Keratinocyte (primary cell): Measurements from ENCODE around the gene CEBPZOS.

ENCODE experiments used
- EZH2 ChIP-seq: IDR thresholded peaks from one replicate; pipeline ENCODE4 v1.6.1; 2012; ENCODE audit warnings: inconsistent platforms, mild to moderate bottlenecking, low read length, moderate library complexity
- TF ChIP-seq, protein P1 (sequence below), 3 experiments: IDR thresholded peaks in 1 of 3; conservative IDR thresholded peaks in 1 of 3; optimal IDR thresholded peaks in 1 of 3; 2 replicates in 2 of 3; 3 replicates in 1 of 3; pipeline versions ENCODE3 to v1.5.1; 2011; ENCODE audit warnings: low read length in 3 of 3, mild to moderate bottlenecking in 3 of 3, moderate library complexity in 2 of 3, control low read depth in 1 of 3, inconsistent platforms in 1 of 3; ENCODE audit not compliant: insufficient read depth in 2 of 3; ENCODE audit errors: extremely low read depth in 1 of 3

DNA sequence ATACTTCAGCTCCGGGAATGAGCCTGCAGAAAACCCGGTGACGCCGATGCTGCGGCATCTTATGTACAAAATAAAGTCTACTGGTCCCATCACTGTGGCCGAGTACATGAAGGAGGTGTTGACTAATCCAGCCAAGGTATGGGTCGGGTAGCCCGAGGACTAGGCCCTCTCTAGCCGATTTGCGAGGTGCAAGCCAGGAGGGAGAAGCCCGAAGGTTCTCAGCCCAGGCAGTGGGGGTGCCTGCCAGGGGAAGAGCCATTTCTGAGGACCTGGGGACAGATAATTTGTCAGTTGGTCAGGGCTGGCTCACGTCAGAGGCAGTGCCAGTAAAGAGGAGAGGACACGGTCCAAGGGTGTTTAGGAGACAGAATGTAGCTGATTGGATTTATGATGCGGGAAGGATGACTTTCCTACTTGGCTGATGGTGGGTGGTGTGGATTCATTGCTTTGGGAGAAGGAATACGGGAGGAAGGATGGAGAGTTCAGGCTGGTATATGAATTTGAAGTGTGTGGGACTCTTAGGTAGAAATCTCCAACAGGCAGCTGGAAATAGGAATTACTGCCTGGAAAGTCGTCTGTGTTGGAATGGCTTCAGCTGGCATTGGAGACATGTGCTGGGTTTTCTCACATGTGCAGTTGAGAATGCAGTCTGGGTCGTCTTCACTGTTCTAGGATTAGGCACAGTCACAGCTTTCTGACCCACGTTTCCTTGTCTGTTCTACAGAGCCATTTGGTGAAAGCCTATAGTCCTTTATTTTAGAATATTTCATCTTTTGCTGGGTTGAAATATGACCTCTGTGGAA, 36.0 kb downstream of the CEBPZOS start:
- TF ChIP-seq, protein P1, sequence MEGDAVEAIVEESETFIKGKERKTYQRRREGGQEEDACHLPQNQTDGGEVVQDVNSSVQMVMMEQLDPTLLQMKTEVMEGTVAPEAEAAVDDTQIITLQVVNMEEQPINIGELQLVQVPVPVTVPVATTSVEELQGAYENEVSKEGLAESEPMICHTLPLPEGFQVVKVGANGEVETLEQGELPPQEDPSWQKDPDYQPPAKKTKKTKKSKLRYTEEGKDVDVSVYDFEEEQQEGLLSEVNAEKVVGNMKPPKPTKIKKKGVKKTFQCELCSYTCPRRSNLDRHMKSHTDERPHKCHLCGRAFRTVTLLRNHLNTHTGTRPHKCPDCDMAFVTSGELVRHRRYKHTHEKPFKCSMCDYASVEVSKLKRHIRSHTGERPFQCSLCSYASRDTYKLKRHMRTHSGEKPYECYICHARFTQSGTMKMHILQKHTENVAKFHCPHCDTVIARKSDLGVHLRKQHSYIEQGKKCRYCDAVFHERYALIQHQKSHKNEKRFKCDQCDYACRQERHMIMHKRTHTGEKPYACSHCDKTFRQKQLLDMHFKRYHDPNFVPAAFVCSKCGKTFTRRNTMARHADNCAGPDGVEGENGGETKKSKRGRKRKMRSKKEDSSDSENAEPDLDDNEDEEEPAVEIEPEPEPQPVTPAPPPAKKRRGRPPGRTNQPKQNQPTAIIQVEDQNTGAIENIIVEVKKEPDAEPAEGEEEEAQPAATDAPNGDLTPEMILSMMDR (optimal IDR thresholded peaks at IDR 0.05 in 1 of 3, IDR thresholded peaks at IDR 0.05 in 1 of 3, conservative IDR thresholded peaks at IDR 0.05 in 1 of 3; ENCODE audit: extremely low read depth in 1 of 3, insufficient read depth in 2 of 3, low read length in 3 of 3) = no peak
- TF ChIP-seq EZH2 = no peak
